ENCODE data around the gene RSRC1.
"Not testable (repeated sequence)": the region's sequence is repeated elsewhere in the genome, so short reads cannot be mapped to it uniquely, and the experiment has no call there.

RSRC1 gene, protein sequence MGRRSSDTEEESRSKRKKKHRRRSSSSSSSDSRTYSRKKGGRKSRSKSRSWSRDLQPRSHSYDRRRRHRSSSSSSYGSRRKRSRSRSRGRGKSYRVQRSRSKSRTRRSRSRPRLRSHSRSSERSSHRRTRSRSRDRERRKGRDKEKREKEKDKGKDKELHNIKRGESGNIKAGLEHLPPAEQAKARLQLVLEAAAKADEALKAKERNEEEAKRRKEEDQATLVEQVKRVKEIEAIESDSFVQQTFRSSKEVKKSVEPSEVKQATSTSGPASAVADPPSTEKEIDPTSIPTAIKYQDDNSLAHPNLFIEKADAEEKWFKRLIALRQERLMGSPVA

GRCh38 chr3:158109804-158110657 is at the start of gene RSRC1:
TSS of gene RSRC1 (plus strand) at chr3:158110089. CDS start at chr3:158122105, 12,016 bp downstream.
- DNase-seq = peak; percentile 90

DNA sequence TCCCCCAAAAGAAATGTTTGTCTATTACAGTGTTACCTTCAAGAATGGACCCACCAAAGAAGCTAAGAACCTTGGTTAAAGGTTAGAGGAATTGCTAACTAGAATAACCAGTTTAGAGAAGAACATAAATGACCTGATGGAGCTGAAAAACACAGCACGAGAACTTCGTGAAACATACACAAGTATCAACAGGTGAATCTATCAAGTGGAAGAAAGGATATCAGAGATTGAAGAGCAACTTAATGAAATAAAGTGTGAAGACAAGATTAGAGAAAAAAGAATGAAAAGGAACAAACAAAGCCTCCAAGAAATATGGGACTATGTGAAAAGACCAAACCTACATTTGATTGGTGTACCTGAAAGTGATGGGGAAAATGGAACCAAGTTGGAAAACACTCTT is 44.3 kb upstream of the RSRC1 start:
- not testable (repeated sequence) for DNase-seq

- no peak for DNase-seq
Measured at GRCh38 chr3:158072790-158073189, 37.1 kb upstream of the RSRC1 start.

GRCh38 chr3:158074591-158074990 is 35.3 kb upstream of the RSRC1 start:
- DNase-seq = no peak

DNA sequence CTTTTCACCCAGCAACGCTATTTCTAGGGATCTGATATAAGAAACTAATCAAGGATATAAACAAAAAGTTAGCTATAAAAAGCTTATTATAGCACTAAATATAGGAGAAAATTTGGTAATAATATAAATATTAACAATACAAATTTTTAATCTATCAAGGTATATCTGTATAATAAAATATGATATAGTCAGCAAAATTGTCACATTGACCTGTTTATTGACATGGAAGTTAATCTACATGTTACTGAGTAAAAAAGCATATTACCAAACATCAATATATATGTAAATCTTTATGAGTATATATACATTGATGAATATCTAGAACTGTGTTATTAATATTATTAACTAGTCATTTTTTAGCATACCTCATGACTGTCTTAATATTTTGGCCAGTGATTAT is 30.3 kb upstream of the RSRC1 start:
- no peak for DNase-seq

- no peak for DNase-seq
Measured at GRCh38 chr3:158084651-158085050, 25.2 kb upstream of the RSRC1 start.

DNA sequence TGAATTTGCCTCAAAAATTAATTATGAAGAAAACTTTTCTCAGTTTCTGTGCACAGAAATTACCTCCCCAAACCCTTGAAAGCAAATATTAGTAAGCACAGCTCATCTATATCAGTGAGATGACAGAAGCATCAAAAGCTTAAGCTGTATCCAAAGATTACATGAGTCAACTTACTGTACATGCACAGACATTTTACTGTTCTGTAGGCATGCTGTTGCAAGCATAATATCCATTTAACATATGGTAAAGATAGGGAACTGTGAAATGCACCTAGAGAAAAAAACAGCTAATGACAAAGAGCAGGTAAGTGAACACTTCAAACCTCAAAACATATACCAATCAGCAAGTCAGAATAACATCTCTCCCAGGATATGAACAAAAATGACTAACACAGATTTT is 24.5 kb upstream of the RSRC1 start:
- no peak for DNase-seq

GRCh38 chr3:158085931-158086330 is 24.0 kb upstream of the RSRC1 start:
- DNase-seq = no peak

GRCh38 chr3:158086361-158086760 is 23.5 kb upstream of the RSRC1 start:
- DNase-seq = no peak

GRCh38 chr3:158086776-158087175 is 23.1 kb upstream of the RSRC1 start:
- DNase-seq = no peak

DNA sequence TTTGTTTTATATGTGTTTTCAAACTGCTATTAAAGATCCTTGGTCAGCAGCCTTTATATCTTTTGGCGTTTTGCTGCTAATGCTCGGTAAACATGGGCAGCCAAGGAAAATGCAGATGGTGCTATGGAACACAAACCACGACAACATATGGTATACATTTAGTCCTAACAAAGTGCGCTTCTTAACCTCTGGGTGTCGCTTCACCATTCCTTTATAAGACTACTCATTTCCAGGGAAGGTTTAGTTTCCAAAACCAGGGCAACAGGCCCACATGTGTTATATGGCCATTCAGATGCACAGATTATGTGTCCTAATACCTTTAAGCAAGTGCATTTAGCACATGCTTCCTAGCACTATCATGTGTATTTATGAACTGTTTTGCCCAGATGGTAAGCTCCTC is 18.4 kb upstream of the RSRC1 start:
- no peak for DNase-seq

DNA sequence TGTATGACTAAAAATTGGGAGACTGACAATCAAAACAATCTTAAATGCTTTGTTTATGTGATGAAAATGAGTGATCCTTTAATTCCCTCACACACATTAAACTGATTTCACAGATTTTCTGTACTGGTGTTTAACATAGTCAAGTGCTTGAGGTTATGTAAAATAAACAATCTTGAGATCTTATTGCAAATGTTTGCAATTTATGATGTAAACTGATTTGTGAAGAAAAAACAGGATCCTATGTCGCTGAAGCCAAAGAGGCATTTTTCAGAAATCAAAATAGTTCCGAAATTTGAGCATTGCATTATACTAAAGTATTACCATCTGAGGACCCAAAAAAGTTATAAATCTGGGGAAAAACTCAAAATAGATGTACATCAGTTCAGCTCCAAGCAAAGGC is 16.4 kb upstream of the RSRC1 start:
- no peak for DNase-seq

DNA sequence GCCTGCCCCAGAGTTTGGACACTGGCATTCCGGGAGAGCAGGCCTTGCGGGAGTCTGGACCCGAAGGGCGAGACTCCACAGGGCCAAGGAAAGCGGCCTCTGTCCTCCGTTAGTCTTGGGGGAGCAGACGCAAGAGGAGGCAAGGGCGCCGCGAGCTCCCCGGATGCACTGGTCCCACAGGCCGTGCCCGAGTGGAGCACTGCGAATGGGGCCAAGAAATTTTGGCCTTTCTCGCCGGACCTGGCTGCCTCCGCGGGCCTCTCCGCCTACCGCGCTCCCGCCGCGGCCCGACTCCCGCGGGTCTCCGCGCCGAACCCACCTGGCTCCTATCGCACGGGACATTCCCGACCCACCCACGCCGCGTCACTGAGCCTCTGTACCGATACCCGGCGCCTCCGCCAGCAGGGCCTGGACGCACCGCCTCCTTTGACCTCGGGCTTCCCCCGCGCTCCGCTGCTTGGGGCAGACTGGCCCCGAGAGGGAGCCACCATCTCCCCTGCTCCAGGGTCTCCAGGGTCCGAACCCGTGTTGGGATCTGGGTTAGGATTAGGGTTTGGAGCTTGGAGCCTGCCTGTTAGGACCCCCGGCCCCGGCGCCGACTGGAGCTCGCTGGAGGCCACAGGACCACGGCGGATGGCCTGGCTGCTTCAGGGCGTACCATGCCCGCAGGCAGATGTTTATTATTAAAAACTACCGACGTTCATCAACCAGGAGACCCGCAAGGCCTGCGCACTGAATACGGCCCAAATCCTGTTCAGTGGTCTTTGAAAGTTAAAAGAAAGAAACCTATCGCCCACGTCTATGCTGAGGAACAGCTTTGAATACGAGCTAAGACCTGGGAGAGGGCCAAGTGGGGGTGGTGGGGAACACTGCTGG is 15.4 kb upstream of the RSRC1 start:
- no peak for DNase-seq

DNA sequence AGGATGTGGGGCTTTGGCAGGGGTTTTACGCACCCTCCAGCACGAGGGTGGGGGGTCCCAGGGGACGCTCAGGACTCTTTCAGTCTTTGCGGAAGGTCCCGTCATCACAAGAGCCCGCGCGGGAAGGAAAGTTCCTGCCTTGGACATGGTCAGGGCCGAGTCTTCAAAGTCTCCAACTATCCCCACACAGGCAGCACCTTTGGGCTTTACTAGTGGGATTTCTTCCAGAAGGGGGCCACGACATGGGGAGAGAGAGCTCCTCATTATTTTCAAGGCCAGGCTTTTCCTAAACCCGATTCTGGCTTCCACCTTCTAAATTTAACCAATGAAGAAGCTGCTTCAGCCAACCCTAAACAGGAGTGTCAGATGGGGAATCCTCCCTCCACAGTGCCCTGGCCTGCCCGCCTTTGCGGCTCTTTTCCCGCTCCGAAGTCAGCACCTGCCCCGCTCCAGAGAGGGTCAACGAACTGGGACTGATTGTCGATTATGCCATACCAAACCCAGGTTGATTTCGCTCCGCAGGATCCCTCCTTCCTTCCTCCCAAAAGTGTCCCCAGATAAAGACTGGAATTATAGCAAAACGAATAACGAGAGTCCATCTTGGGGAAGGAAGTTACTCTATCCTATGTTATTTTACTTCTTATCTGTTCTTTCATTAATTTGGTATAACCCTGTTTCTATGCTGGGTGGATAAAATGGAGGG is 14.6 kb upstream of the RSRC1 start:
- no peak for DNase-seq

DNA sequence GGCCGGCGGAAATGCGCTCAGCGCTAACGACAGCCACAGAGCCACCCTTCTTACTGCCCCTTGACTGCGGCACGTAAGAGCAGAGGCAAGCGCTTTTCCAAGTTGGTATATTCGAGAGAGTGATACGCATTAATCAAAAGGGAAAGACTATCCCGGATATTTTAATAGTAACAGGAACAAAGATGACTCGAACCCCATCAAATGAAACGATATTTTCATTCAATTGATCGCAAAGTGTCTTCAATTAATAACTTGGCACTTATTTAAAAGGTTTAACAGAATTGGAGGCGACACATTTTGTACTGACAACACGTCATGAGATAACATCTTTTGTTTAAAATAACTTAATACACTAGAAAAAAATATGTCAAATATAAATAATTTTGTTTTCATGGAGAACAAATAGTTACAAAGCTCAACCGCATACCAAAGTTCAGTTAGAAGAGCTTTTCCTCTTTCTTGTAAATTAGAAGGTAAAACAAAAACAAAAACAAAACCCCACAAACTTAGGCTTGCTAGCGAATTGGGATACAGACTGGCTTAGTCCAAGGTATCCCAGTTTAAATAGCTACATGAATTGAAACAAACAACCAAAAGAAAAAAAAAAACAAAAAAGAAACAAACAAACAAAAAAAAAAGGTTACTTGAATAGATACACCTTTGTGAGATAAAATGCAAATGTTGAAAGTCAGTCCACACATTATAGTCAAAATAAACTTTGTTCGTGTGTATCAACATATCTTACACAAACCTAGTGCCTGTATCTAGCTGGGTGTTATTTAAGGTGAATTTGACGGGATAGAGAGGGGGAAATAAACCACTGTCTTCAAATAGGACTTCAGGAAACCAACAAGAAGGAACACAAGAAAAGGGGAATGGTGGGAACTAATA is 13.8 kb upstream of the RSRC1 start:
- no peak for DNase-seq

DNA sequence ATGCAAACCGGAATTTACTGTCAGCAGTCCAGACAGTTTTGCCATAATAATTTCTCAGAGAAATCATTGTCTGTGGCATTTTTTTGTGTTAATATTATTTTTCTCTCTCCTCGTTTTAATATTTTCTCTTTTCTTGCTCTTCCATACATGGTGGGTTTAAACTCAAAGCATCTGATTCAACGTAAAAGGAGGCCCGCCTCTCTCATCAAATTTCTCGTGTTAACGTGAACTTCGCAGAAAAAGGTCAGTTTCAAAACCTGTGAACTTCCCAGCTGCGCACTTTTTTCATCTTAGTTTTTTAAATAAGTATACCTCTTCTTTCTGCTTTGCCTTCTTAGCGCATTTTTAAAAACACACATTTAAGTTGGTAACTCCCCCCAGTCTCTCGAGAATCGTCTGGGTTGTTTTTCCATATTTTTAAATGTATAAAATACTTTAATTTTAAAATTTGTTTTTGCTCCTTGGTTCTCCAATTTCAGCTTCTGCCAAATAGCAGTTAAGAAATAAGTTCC is 12.8 kb upstream of the RSRC1 start:
- DNase-seq = no peak

GRCh38 chr3:158097593-158098308 is 12.1 kb upstream of the RSRC1 start:
- DNase-seq = peak; percentile 80

- DNase-seq = no peak
Measured at GRCh38 chr3:158098309-158098639, 11.6 kb upstream of the RSRC1 start.

DNA sequence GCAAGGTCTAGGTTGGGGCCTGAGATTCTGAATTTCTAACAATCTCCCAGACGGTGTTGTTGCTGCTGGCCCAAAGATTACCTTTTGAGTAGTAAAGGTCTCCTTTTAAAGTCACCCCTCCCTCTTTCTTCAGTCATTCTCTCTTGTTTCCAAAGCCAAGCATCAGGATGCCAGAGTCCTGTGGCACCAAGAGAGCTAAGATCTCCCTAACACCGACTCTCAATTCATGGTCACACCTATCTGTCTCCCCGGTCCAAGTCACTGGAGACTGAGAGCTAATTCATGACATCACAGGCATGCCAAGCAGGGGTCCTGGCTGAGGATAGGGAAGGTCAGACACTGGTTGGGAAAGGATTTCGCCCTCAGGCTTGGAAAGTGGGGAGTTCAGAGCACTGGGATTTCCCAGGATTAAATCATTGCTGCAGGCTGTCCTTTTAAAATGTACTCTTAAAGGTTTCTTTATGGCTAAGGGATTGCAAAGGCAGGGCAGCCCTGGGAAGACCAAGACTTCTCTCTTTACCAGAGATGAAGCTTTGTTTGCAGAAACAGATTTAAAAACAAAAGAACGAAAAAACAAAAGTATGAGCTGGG is 11.0 kb upstream of the RSRC1 start:
- no peak for DNase-seq

- DNase-seq = no peak
Measured at GRCh38 chr3:158100681-158101080, 9.2 kb upstream of the RSRC1 start.
